ENCODE measurements around the gene DUSP16. TPM values are rescaled to one million over a fixed set of nuclear protein-coding genes. Genes with fewer than 3 reads are reported as not detected.

DUSP16 gene
- total and polyA plus RNA-seq, 2 experiments from 2014 or later = 11.7 to 59.4 TPM

DNA sequence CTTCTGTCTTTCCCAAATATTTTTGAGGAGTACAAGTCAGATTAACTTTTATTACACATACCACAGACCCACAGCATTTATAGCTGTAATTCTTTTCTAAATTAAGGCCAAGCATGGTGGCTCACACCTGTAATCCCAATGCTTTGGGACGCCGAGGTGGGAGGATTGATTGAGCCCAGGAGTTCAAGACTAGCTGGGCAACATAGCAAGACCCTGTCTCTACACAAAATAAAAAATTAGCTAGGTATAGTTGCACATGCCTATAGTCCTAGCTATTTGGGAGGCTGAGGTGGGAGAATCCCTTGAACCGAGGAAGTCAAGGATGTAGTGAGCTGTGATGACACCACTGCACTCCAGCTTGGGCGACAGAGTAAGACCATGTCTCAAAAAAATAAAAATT lies 7.0 kb downstream of the DUSP16 start:
- no peak for DNase-seq (ENCODE audit: low spot score)
- Mint-ChIP-seq H3K9me3 (no peaks in the 10 kb centered on the region; the same call in 2 of the 3 replicates), H3K36me3 (ENCODE audit: low read depth) (peaks cover 47% of the 10 kb centered on the region), H3K4me1 (peaks cover 34% of the 10 kb centered on the region), H3K27ac (no peak overlapping the region), H3K4me3 (no peak overlapping the region), H3K27me3 (ENCODE audit: insufficient read depth, low read depth, poor library complexity) (peaks cover 7% of the 10 kb centered on the region)
- Histone ChIP-seq H3K4me2 (no peak overlapping the region), H3K4me3 (no peak overlapping the region), H3K27me3 (ENCODE audit: insufficient read depth) (no peaks in the 10 kb centered on the region), H3K36me3 (ENCODE audit: insufficient read depth) (no peaks in the 10 kb centered on the region), H4K20me1 (replicated peaks; ENCODE audit: insufficient read depth) (no peaks in the 10 kb centered on the region), H3K4me1 (ENCODE audit: insufficient read depth) (peaks cover 27% of the 10 kb centered on the region), H3K9me2 (ENCODE audit: insufficient read depth) (no peaks in the 10 kb centered on the region), H2AFZ (no peak overlapping the region), H3K79me2 (replicated peaks; ENCODE audit: insufficient read depth) (peaks cover 95% of the 10 kb centered on the region), H3K27ac (ENCODE audit: low read depth) (no peak overlapping the region; the same call in 1 of the 2 replicates), H3F3A (replicated peaks; ENCODE audit: low read depth) (no peaks in the 10 kb centered on the region)
- TF ChIP-seq EZH2 (IDR thresholded peaks at IDR 0.05; ENCODE audit: low read depth, unreplicated experiment) (no peak), JUNB (IDR thresholded peaks at IDR 0.05; ENCODE audit: unreplicated experiment) (no peak), ETS1 (IDR thresholded peaks at IDR 0.05) (no peak)
- TF ChIP-seq, protein P1, sequence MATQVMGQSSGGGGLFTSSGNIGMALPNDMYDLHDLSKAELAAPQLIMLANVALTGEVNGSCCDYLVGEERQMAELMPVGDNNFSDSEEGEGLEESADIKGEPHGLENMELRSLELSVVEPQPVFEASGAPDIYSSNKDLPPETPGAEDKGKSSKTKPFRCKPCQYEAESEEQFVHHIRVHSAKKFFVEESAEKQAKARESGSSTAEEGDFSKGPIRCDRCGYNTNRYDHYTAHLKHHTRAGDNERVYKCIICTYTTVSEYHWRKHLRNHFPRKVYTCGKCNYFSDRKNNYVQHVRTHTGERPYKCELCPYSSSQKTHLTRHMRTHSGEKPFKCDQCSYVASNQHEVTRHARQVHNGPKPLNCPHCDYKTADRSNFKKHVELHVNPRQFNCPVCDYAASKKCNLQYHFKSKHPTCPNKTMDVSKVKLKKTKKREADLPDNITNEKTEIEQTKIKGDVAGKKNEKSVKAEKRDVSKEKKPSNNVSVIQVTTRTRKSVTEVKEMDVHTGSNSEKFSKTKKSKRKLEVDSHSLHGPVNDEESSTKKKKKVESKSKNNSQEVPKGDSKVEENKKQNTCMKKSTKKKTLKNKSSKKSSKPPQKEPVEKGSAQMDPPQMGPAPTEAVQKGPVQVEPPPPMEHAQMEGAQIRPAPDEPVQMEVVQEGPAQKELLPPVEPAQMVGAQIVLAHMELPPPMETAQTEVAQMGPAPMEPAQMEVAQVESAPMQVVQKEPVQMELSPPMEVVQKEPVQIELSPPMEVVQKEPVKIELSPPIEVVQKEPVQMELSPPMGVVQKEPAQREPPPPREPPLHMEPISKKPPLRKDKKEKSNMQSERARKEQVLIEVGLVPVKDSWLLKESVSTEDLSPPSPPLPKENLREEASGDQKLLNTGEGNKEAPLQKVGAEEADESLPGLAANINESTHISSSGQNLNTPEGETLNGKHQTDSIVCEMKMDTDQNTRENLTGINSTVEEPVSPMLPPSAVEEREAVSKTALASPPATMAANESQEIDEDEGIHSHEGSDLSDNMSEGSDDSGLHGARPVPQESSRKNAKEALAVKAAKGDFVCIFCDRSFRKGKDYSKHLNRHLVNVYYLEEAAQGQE (IDR thresholded peaks at IDR 0.05; ENCODE audit: unreplicated experiment) = no peak
- no peak for ATAC-seq

- Mint-ChIP-seq H3K4me1 (peaks cover 36% of the 10 kb centered on the region), H3K4me3 (no peak overlapping the region), H3K27me3 (ENCODE audit: insufficient read depth, low read depth, poor library complexity) (peaks cover 13% of the 10 kb centered on the region), H3K36me3 (ENCODE audit: low read depth) (peaks cover 42% of the 10 kb centered on the region; the same call in 2 of the 3 replicates), H3K27ac (no peak overlapping the region), H3K9me3 (no peaks in the 10 kb centered on the region; the same call in 2 of the 3 replicates)
- Histone ChIP-seq H3K27me3 (ENCODE audit: insufficient read depth) (no peaks in the 10 kb centered on the region), H3K27ac (ENCODE audit: low read depth) (no peak overlapping the region), H3K79me2 (replicated peaks; ENCODE audit: insufficient read depth) (peaks cover 95% of the 10 kb centered on the region), H3K9me2 (ENCODE audit: insufficient read depth) (no peaks in the 10 kb centered on the region), H3F3A (replicated peaks; ENCODE audit: low read depth) (no peaks in the 10 kb centered on the region), H3K4me2 (no peak overlapping the region), H4K20me1 (replicated peaks; ENCODE audit: insufficient read depth) (no peaks in the 10 kb centered on the region), H3K4me3 (no peak overlapping the region), H3K4me1 (ENCODE audit: insufficient read depth) (peaks cover 19% of the 10 kb centered on the region), H2AFZ (no peak overlapping the region), H3K36me3 (ENCODE audit: insufficient read depth) (no peaks in the 10 kb centered on the region)
- DNase-seq (ENCODE audit: low spot score) (no peak), ATAC-seq (no peak)
- TF ChIP-seq CREB1 (CRISPR knock-in tag; IDR thresholded peaks at IDR 0.05; ENCODE audit: low read depth) (no peak), EZH2phosphoT487 (IDR thresholded peaks at IDR 0.05; ENCODE audit: unreplicated experiment) (no peak), STAT1 (IDR thresholded peaks at IDR 0.05; ENCODE audit: unreplicated experiment) (no peak), JUNB (IDR thresholded peaks at IDR 0.05; ENCODE audit: unreplicated experiment) (no peak), NANOG (IDR thresholded peaks at IDR 0.05; ENCODE audit: borderline replicate concordance) (no peak), ZNF114 (CRISPR knock-in tag; IDR thresholded peaks at IDR 0.05) (no peak)
- TF ChIP-seq, protein P2, sequence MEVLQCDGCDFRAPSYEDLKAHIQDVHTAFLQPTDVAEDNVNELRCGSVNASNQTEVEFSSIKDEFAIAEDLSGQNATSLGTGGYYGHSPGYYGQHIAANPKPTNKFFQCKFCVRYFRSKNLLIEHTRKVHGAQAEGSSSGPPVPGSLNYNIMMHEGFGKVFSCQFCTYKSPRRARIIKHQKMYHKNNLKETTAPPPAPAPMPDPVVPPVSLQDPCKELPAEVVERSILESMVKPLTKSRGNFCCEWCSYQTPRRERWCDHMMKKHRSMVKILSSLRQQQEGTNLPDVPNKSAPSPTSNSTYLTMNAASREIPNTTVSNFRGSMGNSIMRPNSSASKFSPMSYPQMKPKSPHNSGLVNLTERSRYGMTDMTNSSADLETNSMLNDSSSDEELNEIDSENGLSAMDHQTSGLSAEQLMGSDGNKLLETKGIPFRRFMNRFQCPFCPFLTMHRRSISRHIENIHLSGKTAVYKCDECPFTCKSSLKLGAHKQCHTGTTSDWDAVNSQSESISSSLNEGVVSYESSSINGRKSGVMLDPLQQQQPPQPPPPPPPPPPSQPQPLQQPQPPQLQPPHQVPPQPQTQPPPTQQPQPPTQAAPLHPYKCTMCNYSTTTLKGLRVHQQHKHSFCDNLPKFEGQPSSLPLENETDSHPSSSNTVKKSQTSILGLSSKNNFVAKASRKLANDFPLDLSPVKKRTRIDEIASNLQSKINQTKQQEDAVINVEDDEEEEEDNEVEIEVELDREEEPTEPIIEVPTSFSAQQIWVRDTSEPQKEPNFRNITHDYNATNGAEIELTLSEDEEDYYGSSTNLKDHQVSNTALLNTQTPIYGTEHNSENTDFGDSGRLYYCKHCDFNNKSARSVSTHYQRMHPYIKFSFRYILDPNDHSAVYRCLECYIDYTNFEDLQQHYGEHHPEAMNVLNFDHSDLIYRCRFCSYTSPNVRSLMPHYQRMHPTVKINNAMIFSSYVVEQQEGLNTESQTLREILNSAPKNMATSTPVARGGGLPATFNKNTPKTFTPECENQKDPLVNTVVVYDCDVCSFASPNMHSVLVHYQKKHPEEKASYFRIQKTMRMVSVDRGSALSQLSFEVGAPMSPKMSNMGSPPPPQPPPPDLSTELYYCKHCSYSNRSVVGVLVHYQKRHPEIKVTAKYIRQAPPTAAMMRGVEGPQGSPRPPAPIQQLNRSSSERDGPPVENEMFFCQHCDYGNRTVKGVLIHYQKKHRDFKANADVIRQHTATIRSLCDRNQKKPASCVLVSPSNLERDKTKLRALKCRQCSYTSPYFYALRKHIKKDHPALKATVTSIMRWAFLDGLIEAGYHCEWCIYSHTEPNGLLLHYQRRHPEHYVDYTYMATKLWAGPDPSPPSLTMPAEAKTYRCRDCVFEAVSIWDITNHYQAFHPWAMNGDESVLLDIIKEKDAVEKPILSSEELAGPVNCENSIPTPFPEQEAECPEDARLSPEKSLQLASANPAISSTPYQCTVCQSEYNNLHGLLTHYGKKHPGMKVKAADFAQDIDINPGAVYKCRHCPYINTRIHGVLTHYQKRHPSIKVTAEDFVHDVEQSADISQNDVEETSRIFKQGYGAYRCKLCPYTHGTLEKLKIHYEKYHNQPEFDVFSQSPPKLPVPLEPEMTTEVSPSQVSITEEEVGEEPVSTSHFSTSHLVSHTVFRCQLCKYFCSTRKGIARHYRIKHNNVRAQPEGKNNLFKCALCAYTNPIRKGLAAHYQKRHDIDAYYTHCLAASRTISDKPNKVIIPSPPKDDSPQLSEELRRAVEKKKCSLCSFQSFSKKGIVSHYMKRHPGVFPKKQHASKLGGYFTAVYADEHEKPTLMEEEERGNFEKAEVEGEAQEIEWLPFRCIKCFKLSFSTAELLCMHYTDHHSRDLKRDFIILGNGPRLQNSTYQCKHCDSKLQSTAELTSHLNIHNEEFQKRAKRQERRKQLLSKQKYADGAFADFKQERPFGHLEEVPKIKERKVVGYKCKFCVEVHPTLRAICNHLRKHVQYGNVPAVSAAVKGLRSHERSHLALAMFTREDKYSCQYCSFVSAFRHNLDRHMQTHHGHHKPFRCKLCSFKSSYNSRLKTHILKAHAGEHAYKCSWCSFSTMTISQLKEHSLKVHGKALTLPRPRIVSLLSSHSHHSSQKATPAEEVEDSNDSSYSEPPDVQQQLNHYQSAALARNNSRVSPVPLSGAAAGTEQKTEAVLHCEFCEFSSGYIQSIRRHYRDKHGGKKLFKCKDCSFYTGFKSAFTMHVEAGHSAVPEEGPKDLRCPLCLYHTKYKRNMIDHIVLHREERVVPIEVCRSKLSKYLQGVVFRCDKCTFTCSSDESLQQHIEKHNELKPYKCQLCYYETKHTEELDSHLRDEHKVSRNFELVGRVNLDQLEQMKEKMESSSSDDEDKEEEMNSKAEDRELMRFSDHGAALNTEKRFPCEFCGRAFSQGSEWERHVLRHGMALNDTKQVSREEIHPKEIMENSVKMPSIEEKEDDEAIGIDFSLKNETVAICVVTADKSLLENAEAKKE (CRISPR knock-in tag; IDR thresholded peaks at IDR 0.05) = no peak
These were observed 9.4 kb downstream of the DUSP16 start for GRCh38 chr12:12553208-12553785.

All from GM23338 (cell line).